Thymus (tissue), 11 donors: ENCODE measurements around the gene ANKRD13D. TPM values are rescaled to one million over a fixed set of nuclear protein-coding genes. Genes with fewer than 3 reads are reported as not detected.

Experiments
- DNase-seq, 9 donors: peaks; one replicate each; pipeline ENCODE4 v3.0.0-alpha.2; 2013; ENCODE audit warnings: low spot score in 9 of 9, low read depth in 6 of 9, missing footprints in 1 of 9
- H3K27ac ChIP-seq, 2 donors: one replicate each; pipeline ENCODE4 v1.5.1; 2013; ENCODE audit warnings: control low read depth in 1 of 2, low read depth in 1 of 2, low read length in 1 of 2, mild to moderate bottlenecking in 1 of 2, moderate library complexity in 1 of 2
- H3K27me3 ChIP-seq, 2 donors: one replicate each; pipeline ENCODE4 v1.5.1; 2013; ENCODE audit warnings: low read length in 1 of 2; ENCODE audit not compliant: control insufficient read depth in 2 of 2, insufficient read depth in 1 of 2
- H3K36me3 ChIP-seq, 2 donors: one replicate each; pipeline ENCODE4 v1.5.1; 2013; ENCODE audit warnings: low read length in 1 of 2, mild to moderate bottlenecking in 1 of 2, moderate library complexity in 1 of 2; ENCODE audit not compliant: control insufficient read depth in 2 of 2, insufficient read depth in 2 of 2
- H3K4me1 ChIP-seq, 2 donors: one replicate each; pipeline ENCODE4 v1.5.1; 2013; ENCODE audit warnings: low read length in 2 of 2; ENCODE audit not compliant: control insufficient read depth in 2 of 2, insufficient read depth in 2 of 2
- H3K4me3 ChIP-seq, 2 donors: one replicate each; pipeline ENCODE4 v1.5.1; 2013; ENCODE audit warnings: low read length in 2 of 2, control low read depth in 1 of 2, mild to moderate bottlenecking in 1 of 2
- H3K9me3 ChIP-seq, 2 donors: one replicate each; pipeline ENCODE4 v1.5.1; 2013; ENCODE audit warnings: low read length in 1 of 2, mild to moderate bottlenecking in 1 of 2; ENCODE audit not compliant: control insufficient read depth in 2 of 2, insufficient read depth in 1 of 2
- WGBS: extraction: QIAGEN DNeasy Blood & Tissue Kit; methylation state at CpG from one replicate; pipeline ENCODE4 v1.1.7; 2013; 5-methylcytosine and 5-hydroxymethylcytosine counted together
- polyA plus RNA-seq: library from polyadenylated mRNA; stranded (reverse); fragments of 200-250 nt; gene quantifications from one replicate; pipeline ENCODE4 v1.2.3, GENCODE V29; 2013
- total RNA-seq: library from RNA; stranded (reverse); fragments of 120-200 nt; gene quantifications from one replicate; pipeline ENCODE4 v1.2.4, GENCODE V29; 2013
- donor health status: healthy.

The ANKRD13D gene
- total and polyA plus RNA-seq, 2 donors, result 32.1 to 99.1 TPM

- no peak overlapping the region for H3K4me3 ChIP-seq
- no peaks in the 10 kb centered on the region for H3K9me3 ChIP-seq
- H3K36me3 ChIP-seq, result peaks cover 2 to 14% of the 10 kb centered on the region in 2 donors
- peaks cover 0 to 12% of the 10 kb centered on the region in 2 donors for H3K4me1 ChIP-seq
- DNase-seq, result no peak
- H3K27ac ChIP-seq, result no peak overlapping the region
- WGBS, result 96% methylated on average over 18 of the region's 18 CpGs
- H3K27me3 ChIP-seq, result no peaks in the 10 kb centered on the region
Measured at GRCh38 chr11:67311051-67311555, 22.0 kb downstream of the ANKRD13D start.

GRCh38 chr11:67311556-67312082 lies 22.5 kb downstream of the ANKRD13D start:
- Histone ChIP-seq H3K27me3 (no peaks in the 10 kb centered on the region), H3K9me3 (no peaks in the 10 kb centered on the region), H3K27ac (no peak overlapping the region), H3K36me3 (peaks cover 2 to 14% of the 10 kb centered on the region in 2 donors), H3K4me1 (peaks cover 0 to 12% of the 10 kb centered on the region in 2 donors), H3K4me3 (no peak overlapping the region)
- 93% methylated on average over 15 of the region's 15 CpGs for WGBS
- no peak for DNase-seq

GRCh38 chr11:67312187-67313021 lies 23.3 kb downstream of the ANKRD13D start:
- no peak overlapping the region for H3K4me3 ChIP-seq
- H3K4me1 ChIP-seq, result peaks cover 0 to 17% of the 10 kb centered on the region in 2 donors
- 86% methylated on average over 22 of the region's 22 CpGs for WGBS
- peaks cover 2 to 14% of the 10 kb centered on the region in 2 donors for H3K36me3 ChIP-seq
- peak overlapping the region in 1 of 2 donors; percentile 55 for H3K27ac ChIP-seq
- no peaks in the 10 kb centered on the region for H3K27me3 ChIP-seq
- peaks cover 0 to 4% of the 10 kb centered on the region in 2 donors for H3K9me3 ChIP-seq
- DNase-seq, result peak in 1 of 9 donors; percentile 21

- DNase-seq, result no peak
- Histone ChIP-seq H3K4me3 (no peak overlapping the region), H3K36me3 (peaks cover 2 to 14% of the 10 kb centered on the region in 2 donors), H3K27me3 (peaks cover 0 to 6% of the 10 kb centered on the region in 2 donors), H3K4me1 (peaks cover 3 to 22% of the 10 kb centered on the region in 2 donors), H3K9me3 (peaks cover 0 to 7% of the 10 kb centered on the region in 2 donors), H3K27ac (no peak overlapping the region)
- 93% methylated on average over 11 of the region's 11 CpGs for WGBS
Measured at GRCh38 chr11:67313125-67313890, 24.2 kb downstream of the ANKRD13D start.

- Histone ChIP-seq H3K36me3 (peaks cover 2 to 14% of the 10 kb centered on the region in 2 donors), H3K4me3 (no peak overlapping the region), H3K27me3 (peaks cover 0 to 15% of the 10 kb centered on the region in 2 donors), H3K27ac (no peak overlapping the region), H3K9me3 (peaks cover 0 to 7% of the 10 kb centered on the region in 2 donors), H3K4me1 (peaks cover 7 to 25% of the 10 kb centered on the region in 2 donors)
- DNase-seq, result no peak
- 98% methylated on average over 2 of the region's 2 CpGs for WGBS
Measured at GRCh38 chr11:67314218-67314617, 25.1 kb downstream of the ANKRD13D start.

GRCh38 chr11:67315325-67315909 lies 26.3 kb downstream of the ANKRD13D start:
- H3K27ac ChIP-seq, result no peak overlapping the region
- H3K27me3 ChIP-seq, result peaks cover 0 to 15% of the 10 kb centered on the region in 2 donors
- 96% methylated on average over 9 of the region's 9 CpGs for WGBS
- peaks cover 0 to 7% of the 10 kb centered on the region in 2 donors for H3K9me3 ChIP-seq
- no peak overlapping the region for H3K4me3 ChIP-seq
- peaks cover 7 to 25% of the 10 kb centered on the region in 2 donors for H3K4me1 ChIP-seq
- peaks cover 2 to 6% of the 10 kb centered on the region in 2 donors for H3K36me3 ChIP-seq
- no peak for DNase-seq

GRCh38 chr11:67316882-67317204 lies 27.7 kb downstream of the ANKRD13D start:
- Histone ChIP-seq H3K36me3 (no peaks in the 10 kb centered on the region), H3K9me3 (peaks cover 0 to 7% of the 10 kb centered on the region in 2 donors), H3K4me3 (peak overlapping the region; percentile 67 to 84), H3K27me3 (peaks cover 0 to 15% of the 10 kb centered on the region in 2 donors), H3K27ac (peak overlapping the region; percentile 86 to 88), H3K4me1 (peaks cover 7 to 25% of the 10 kb centered on the region in 2 donors)
- WGBS, result under 1% methylated on average over 10 of the region's 10 CpGs
- DNase-seq, result no peak

- H3K4me1 ChIP-seq, result peaks cover 7 to 22% of the 10 kb centered on the region in 2 donors
- peaks cover 0 to 15% of the 10 kb centered on the region in 2 donors for H3K27me3 ChIP-seq
Measured at GRCh38 chr11:67317205-67317887, 28.2 kb downstream of the ANKRD13D start.

More at GRCh38 chr11:67317205-67317887, 28.2 kb downstream of the ANKRD13D start:
- DNase-seq, result peak; percentile 94 to 100 (median 97)
- WGBS, result under 1% methylated on average over 55 of the region's 55 CpGs
- Histone ChIP-seq H3K36me3 (no peaks in the 10 kb centered on the region), H3K27ac (peak overlapping the region; percentile 86 to 88), H3K9me3 (peaks cover 0 to 7% of the 10 kb centered on the region in 2 donors), H3K4me3 (peak overlapping the region; percentile 67 to 84)
